ENCODE measurements around the gene AHCYL2.
"Not testable (repeated sequence)": the region's sequence is repeated elsewhere in the genome, so short reads cannot be mapped to it uniquely, and the experiment has no call there.

The AHCYL2 gene

DNA sequence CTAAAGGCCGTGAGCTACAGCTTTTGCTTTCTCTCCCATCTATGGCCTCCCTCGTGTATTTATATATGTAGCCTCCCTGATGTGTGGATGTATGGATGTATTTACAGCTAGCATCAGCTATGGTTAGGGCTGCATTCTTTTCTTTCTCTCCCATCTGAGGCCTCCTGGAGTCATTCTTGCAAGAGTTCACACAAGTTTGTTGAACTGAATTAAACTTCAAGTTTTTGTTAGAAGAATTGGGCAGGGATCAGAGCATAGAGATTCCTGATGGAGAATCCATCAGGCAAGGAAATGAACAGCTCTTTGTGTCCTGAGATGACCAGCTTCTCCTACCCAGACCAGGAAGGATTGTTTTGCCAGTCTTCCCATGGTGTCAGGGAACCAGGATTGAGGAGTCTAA, 60.3 kb downstream of the AHCYL2 start:
- no peak for DNase-seq (ENCODE audit: low spot score)

DNA sequence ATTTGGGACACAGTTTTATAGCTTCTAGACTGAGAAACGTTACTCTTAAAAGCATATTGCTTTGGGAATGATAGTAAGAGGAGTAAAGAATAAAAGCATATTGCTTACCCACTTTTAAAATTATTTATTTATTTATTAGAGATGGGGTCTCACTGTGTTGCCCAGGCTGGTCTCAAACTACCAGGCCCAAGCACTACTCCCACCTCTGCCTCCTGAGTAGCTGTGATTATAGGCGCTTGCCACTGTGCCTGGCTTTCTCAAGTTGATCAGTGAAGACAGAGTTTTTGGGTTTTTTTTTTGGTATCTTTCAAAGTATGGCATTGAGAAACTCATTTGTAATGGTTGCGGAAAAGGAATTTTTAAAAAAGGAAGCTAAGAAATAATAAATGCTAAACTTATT, 68.0 kb downstream of the AHCYL2 start:
- no peak for DNase-seq (ENCODE audit: low spot score)

DNA sequence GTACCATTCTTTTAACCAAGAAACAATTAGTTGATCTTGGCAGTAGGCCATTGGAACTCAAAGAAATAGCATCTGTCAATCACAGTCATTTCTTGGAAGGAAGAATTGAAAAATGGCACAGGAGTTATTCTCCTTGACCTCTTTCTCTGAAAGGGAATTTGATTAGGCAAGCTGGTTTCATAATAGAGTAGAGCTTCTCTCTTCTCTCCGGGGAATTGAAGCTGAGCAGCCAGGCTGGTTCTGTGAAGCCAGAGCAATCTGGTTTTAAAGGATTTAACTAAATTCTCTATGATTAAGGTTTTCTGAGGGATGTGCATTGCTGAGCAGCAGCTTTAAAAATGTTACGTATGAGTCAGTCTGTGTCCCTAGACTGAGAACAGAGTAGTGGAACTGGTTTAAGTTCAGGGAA, 70.2 kb downstream of the AHCYL2 start:
- no peak for DNase-seq (ENCODE audit: low spot score)

DNA sequence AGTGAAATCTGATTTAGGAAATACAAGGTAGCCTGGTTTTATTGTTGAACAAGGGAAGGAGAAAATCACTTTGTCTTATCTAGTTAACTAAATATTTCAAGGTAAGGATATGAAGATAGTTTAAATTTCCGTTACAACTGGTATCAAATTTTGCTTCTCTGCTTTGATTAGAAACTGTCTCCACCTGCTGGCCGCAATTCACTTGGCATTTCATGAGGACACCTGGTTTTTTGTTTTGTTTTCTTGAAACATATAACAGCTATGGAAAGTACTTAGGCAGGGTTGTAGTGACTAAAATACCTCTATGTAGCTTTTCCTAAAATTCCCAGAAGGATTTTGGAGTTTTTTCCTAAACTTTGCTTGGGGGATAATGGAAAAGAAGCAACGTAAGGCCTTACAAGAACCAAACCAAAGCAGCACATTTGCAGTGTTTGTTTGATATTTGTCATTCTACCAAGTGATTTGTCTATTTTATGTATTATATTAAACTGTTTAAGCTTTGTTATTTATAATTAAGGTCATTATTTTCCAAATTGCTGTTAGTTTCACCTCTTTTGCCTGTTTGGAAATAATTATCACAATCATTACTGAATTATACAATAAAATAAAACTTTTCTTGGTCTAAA, 73.6 kb downstream of the AHCYL2 start:
- peak; percentile 46 for DNase-seq (ENCODE audit: low spot score)

DNA sequence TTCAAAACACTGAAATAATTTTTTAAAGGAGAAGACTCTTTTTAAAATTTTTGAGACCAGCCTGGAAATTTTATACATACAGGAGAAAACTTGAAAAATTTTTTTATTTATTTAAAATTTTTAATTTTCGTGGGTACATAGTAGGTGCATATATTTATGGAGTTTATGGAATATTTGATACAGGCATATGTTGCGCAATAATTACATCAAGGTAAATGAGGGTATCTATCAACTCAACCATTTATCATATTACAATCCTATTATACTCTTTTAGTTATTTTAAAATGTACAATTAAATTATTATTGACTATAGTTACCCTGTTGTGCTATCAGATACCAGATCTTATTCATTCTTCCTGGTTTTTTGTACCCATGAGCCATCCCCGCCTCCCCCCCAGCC, 75.1 kb downstream of the AHCYL2 start:
- no peak for DNase-seq (ENCODE audit: low spot score)

DNA sequence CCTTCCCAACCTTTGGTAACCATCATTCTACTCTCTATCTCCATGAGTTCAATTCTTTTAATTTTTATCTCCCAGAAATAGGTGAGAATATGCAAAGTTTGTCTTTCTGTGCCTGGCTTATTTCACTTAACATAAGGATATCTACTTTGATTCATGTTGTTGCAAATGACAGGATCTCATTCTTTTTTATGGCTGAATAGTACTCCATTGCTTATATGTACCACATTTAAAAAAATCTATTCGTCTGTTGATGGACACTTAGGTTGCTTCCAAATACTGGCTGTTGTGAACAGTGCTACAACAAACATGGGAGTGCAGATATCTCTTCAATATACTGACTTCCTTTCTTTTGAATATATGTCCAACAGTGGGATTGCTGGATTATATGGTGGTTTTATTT, 75.5 kb downstream of the AHCYL2 start:
- DNase-seq (ENCODE audit: low spot score): not testable (repeated sequence)

DNA sequence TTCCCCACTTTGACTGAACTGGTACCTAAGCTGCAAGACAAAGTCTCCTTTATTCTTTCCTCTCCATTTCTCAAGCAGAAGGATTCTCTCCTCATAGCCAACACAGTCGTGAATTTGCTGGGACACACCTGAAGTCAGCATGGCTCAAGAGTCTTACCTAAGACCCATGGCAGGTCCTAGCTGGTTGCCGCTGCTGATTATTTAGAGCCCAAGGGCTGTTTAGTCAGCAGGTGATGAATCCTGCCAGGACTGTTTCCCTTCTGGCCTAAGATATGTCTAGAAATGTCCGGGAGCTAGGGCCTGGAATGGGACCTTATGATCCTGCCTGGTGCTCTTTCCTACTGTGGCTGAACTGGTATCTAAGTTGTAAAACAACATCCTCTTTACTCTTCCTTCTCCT, 82.8 kb downstream of the AHCYL2 start:
- no peak for DNase-seq (ENCODE audit: low spot score)

DNA sequence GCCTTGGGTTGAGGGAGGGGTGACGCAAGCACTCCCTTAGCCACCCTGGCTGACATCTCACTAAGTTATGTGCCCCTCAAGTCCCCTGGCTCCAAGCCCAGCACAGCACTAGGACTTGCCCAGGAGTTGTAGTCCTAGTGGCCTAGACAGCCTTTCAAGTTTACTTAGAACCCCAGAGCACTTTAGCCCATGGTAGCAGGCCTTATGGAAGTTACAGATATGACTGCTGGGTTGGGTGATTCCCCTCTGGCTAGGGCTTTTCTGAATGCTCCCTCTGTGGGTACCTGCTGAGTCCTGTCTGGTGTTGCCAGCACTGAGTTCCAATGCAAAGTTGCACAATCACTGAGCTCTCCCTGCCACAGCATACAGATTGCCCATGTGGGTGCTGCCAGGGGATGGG, 83.2 kb downstream of the AHCYL2 start:
- no peak for DNase-seq (ENCODE audit: low spot score)

DNA sequence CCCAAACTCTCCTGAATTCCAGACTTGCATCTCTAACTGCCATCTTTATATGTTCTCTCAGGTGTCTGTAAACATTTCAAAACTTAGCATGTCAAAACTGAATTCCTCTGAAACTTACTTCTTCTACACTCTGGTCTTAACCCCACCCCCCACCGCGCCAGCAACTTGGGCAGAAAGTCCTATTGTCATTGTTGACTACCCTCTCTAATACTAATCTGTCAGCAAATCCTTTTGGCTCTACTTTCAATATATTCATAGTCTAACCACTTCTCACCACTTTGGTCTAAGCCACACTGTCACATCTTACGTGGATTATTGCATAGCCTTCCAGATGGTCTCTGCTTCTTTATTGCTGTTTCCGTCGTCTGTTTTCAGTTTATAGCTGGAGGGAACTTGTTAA, 86.6 kb downstream of the AHCYL2 start:
- DNase-seq (ENCODE audit: low spot score): no peak

DNA sequence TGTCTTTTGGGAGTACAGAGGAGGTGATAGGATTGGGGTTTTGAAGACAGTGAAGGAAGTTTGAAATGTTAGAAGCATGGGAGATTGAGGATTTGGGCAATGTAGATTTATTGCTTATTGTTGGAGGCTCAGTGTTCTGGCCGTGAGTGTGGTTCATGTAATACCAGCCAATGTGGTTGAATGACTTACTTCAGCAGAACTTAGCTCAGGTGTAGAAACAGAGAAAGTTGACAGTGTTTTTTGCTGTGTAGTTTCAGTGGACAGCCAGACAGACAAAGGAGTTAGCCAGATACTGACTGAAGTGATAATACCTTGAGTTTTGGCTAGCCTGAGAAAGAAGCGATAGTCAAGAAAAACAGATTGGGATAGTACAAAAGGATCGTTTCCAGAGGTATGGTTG, 88.5 kb downstream of the AHCYL2 start:
- DNase-seq (ENCODE audit: low spot score): no peak

DNA sequence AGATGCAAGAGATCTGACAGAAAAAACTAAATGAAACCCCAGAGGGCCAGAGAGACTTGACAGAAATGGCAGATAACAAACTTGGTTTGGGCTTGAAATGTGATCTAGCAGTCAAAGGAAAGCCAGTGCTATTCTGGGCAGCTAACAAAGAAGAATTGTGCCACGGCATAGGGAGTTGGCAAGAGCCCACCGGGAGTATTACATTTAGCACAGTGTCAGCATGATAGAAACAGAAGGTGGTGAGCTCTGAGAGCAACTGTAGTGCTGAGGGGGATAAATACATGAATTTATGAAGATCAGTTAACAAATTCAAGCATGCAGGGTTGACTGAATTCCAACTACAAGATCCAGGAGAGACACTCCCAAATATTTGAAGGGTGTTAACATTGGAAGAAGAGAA, 91.1 kb downstream of the AHCYL2 start:
- no peak for DNase-seq (ENCODE audit: low spot score)

DNA sequence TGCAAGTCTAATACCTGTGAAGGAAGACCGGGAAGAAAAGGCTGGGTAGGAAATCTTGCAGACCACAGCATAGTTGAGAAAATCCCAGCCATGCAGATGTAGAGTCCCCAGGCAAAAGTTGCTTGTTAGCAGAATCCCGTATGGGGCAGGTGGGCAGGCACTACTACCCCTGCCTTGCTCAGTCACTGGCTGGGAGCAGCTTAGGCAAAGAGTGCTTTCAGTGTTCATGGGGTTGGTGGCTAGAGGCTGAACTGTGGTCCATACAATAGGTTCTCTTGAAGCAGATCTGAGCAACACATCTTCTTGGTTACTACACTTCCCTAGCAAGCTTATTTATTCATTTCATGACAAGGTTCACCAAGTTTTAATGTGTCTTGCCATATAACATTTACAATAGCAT, 92.6 kb downstream of the AHCYL2 start:
- no peak for DNase-seq (ENCODE audit: low spot score)

DNA sequence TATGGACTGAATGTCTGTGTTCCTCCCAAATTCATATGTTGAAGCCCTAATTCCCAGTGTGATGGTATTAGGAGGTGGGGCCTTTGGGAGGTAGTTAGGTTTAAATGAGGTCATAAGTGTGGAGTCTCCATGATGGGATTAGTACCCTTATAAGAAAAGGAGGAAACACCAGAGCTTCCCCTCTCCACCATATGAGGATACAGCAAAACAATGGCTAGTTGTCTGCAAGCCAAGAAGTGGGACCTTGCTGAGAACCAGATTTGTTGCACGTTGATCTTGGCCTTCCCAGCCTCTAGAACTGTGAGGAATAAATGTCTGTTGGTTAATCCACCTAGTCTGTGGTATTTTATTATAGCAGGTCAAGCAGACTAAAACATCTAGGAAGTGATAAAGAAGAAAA, 102.2 kb downstream of the AHCYL2 start:
- no peak for DNase-seq (ENCODE audit: low spot score)

DNA sequence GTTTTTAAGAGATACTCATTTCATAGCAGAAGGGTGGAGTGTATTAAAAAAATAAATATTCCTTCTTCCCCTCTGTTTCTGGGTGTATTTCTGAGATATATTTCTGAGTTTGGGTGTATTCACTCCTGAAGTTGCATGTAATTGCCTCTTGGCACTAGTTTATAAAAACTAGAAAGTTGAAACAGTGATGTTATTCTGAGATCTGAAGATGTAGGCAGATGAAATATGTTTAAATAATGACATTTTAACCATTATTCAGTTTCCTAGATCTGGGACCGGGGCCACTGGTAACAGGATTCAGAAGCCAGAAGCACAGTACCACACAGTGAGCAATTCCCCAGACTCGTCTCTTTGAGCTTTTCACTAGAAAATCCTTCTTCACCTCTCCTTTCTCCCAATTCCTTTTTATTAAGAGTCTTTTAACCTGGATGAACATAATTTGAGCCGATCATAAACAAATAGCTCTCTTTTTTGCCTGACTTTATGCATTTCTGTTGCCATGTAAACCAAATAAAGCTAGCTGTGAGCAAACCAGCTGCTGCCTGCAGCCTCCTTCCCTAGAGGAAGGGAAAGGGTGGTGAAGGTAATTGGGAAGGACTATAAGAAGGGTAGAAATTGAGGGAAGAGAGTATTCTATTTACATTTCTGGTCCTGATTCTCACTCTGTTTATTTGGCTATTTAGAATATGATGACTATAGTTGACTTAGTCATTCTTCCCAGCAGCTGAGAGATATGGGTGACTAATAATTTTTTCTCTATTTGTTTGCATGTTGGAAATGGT, 107.6 kb downstream of the AHCYL2 start:
- no peak for DNase-seq (ENCODE audit: low spot score)

DNA sequence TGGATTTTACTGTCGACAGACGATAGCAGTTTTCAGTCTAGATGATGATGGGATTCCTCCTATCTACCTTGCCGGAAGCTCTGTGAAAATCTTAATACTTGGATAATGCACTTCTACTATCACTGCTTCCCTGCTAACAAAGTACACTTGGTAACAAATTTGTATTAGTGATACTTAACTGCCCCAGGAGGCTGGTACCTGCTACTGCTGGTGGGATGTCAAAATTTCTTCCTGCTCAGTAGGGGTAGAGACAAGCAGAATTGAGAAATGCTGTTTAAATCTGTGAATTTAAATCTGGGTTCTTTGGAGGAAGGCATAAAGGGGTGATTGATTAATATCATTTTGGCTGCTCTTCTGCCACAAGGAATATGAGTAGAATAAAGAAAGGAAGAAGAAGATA, 109.6 kb downstream of the AHCYL2 start:
- DNase-seq (ENCODE audit: low spot score): no peak

DNA sequence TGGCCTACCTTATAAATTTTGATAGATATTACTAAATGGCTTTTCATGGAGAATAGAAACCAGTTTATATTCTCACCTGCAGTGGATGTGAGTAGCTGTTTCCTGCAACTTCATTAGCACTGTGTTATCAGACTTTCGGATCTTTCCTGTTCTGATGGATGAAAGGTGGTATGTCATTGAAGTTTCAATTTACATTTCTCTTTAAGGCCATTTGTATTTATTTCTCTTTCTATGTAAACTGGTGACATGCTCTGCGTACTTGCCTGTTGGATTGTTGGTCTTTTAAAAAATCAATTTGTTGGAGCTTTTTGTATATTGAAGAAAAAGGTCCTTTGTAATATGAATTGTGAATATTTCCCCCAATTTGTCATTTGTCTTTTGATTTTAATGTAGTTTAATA, 113.6 kb downstream of the AHCYL2 start:
- DNase-seq (ENCODE audit: low spot score): no peak

DNA sequence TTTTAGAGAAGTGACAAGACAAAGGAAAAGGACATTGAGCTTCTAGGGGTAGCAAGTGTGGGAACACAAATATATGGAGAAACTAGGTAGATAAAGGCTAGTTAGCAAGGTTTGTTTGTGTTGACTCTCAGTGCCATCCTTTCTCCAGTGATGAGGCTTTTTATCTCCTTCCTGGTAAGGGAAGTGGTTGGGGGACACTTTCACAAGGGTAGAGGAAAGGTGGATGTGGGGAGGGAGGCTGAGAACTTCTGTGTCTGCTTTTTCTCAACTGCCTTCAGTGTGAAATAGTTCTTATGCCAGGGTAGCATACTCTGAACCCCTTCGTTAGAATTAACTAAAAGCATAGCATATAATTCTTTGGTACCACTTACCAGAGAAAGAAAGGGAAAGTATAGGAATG, 116.4 kb downstream of the AHCYL2 start:
- no peak for DNase-seq (ENCODE audit: low spot score)

DNA sequence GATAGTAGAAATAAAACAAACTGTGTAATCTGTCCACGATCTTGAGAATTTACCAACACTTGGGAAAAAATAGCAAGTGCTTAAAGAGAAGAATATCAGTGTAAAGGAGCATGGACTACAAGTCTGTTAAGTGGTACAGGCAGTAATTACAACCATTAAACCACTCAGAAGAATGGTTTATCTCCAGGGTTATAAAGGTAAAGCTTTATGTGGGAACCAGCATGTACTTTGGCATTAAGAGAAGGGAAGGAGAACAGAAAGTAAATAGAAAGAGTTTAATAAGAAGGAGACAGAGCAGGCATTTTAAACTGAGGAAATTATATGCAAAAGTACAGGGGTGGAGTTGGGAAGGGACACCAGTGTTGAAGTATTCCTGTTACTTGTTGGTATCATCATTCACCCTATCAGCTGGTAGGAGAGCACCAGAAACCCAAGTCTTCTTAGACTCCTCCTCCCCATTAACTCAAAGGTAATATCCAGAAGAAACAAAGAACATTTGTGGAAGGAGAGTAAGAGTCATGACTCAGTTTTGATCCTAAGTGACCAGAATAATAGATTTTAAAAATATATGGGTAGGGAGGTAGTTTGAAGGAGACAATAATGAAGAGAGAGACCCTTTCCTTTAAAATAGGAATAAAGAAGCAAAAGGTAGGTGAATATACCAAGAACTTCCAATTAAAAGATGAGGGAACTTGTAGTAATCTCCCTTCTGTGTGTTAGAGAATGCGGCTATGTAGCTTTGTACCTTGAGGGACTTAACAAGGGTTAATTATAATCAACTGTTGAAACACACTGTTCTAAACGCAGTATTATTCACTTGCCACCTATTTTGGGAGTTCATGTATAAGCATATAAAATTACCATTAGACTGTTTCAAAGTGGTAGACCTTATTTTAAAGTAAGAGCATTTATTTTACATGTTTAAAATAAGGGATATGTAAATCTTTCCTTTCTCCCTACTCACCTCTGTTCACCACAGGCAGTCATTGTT, 117.3 kb downstream of the AHCYL2 start:
- DNase-seq (ENCODE audit: low spot score): no peak

DNA sequence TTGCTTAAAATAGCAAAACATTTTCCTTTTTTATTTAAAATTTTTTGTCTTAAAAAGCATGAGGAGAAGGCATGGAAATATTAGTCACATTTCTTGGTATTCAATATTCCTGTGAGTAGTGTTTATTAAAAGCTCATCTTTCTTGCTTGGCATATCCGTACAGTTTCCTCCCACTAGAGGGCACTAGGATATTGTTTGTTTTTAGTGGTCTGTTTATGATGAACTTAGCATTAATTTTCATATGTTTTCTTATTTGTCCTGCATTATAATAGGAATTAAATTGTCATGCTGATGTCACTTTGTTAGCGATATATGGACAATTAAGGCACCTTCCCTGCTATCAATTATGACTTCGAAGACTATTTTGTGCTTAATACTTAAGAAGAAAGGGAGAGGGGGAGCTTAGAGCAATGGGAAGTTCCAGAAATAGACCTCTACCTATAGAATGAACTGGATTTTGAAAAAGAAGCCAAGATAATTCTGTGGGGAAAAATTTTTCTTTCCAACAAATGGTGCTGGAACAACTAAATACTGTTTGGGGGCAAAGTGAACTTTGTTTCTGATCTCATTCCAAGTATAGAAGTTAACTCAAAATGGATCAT, 118.4 kb downstream of the AHCYL2 start:
- peak; percentile 45 for DNase-seq (ENCODE audit: low spot score)

DNA sequence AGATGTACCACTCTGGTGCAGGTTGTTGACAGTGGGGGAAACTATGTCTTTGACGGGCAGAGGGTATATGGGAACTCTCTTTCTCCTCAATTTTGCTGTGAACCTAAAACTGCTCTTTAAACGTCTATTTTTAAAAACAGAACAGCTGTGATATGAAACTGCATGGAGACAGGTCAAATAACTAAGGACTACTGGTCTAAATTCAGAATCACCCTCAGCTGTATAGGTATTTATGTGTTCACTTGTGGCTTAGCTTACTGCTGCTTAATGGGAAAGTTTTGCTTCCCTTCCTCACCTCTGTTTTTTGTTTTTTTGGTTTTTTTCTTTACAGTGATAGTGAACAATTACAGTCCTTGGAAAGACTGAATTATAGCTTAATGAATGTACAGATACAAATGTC, 122.5 kb downstream of the AHCYL2 start:
- no peak for DNase-seq (ENCODE audit: low spot score)

DNA sequence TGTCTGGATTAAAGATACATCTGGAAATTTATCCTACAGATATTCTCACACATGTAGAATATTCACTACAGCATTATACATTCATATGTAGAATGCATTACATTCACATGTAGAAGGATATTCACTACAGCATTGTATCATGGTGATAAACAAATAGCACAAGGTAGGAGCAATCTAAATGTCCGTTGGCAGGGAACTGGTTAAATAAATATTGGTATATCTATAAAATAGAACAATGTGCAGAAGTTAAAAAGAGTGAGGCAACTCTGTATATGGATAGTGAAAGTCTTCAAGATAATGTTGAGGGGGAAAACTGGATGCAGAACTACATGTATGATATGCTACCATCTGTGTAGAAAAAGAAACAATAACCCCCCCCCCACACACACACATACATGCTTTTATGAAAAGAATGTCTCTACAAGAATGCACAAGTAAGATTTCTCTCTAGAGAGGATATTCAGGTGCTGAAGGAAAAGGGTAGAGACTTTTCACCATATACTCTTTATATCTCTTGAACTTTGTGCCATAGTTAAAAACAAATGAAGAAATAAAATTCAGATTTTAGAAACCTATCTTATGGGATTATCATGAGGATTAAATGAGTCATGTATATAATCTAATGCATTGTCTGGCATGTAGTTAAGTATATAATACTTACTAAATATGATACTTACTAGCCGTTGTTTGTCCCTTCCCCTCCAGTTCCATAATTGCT, 123.4 kb downstream of the AHCYL2 start:
- no peak for DNase-seq (ENCODE audit: low spot score)

DNA sequence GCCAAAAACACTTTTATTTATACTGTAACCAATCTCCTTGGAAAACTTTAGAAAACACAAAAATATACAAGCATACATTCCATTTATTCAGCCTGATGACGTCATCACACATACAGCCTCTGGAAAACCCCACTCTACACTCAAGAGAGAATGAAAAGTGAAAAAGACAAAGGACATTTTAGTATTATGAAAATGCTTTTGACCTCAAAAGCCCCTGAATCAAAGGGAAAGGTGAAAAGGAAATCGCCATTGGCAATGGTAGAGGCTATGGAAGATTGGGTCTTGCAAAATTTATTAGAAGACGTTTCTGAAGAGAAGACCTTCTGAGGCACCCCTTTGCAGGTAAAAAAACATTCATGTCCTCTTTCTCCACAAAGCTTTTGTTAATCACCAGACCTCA, 126.5 kb downstream of the AHCYL2 start:
- no peak for DNase-seq (ENCODE audit: low spot score)

All from SW480 (cell line).